Measurements from ENCODE around the gene ZNF496.
"Not testable (repeated sequence)": the region's sequence is repeated elsewhere in the genome, so short reads cannot be mapped to it uniquely, and the experiment has no call there.

ZNF496 gene

GRCh38 chr1:247291833-247292561 lies 39.7 kb downstream of the ZNF496 start:
- DNase-seq, result no peak

GRCh38 chr1:247291161-247291560 lies 40.5 kb downstream of the ZNF496 start:
- DNase-seq, result no peak

GRCh38 chr1:247290576-247290975 lies 41.1 kb downstream of the ZNF496 start:
- no peak for DNase-seq

DNA sequence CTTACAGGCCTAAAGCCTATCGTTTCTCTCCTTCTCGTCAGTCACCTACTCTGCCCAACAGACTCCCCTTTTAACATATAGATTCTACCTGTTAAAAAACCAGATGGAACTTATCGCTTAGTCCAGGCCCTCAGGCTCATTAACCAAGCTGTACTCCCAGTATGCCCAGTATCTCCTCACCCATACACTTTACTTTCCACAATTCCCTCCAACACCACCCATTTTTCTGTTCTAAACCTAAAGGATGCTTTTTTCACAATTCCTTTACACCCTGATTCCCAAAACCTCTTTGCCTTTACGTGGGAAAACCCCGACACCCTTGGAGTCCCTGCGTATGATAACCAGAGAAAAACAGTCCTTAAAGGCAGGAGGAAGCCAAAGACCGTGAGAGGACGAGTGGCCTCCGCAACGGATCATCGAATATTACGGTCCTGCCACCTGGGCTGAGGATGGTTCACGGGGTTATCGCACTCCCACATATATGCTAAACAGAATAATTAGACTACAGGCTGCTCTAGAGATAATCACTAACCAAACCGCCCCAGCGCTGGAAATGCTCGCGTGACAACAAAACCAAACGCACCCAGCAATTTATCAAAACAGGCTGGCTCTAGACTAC lies 42.3 kb downstream of the ZNF496 start:
- not testable (repeated sequence) for DNase-seq

GRCh38 chr1:247288341-247288740 lies 43.3 kb downstream of the ZNF496 start:
- DNase-seq, result no peak

GRCh38 chr1:247287460-247287859 lies 44.2 kb downstream of the ZNF496 start:
- no peak for DNase-seq

- DNase-seq, result no peak
These were observed 45.5 kb downstream of the ZNF496 start for GRCh38 chr1:247286134-247286670.

GRCh38 chr1:247281001-247281574 lies 50.6 kb downstream of the ZNF496 start:
- no peak for DNase-seq

- DNase-seq, result no peak
These were observed 54.5 kb downstream of the ZNF496 start for GRCh38 chr1:247277191-247277590.

GRCh38 chr1:247274605-247275256 lies 56.9 kb downstream of the ZNF496 start:
- DNase-seq, result no peak

- DNase-seq, result no peak
These were observed 58.7 kb downstream of the ZNF496 start for GRCh38 chr1:247273013-247273412.

- DNase-seq, result no peak
These were observed 61.7 kb downstream of the ZNF496 start for GRCh38 chr1:247270003-247270402.

- DNase-seq, result no peak
These were observed 62.5 kb downstream of the ZNF496 start for GRCh38 chr1:247269133-247269532.

DNA sequence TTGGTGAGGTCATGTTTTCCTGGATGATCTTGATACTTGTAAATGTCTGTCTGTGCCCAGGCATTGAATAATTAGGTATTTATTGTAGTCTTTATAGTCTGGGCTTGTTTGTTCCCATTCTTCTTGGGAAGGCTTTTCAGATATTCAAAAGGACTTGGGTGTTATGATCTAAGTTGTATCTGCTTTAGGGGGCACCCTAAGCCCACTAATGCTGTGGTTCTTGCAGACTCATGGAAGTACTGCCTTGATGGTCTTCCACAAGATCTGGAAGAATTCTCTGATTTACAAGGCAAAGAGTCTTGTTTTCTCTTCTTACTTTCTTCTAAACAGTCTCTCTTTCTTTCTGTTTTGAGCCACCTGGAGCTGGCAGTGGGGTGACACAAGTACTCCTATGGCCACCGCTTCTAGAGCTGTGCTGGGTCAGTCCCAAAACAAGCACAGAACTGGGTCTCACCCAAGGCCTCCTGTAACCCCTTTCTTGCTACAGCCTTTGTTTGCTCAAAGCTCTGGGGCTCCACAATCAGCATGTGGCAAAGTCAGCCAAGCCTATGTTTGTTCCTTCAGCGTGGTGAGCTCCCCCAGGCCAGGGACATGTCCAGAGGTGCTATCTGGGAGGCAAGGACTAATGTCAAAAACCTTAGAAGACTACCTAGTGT lies 63.1 kb downstream of the ZNF496 start:
- DNase-seq, result no peak

- no peak for DNase-seq
These were observed 65.6 kb downstream of the ZNF496 start for GRCh38 chr1:247266053-247266452.

GRCh38 chr1:247255772-247256171 lies 75.9 kb downstream of the ZNF496 start, which contains the start of gene VN1R5:
Gene VN1R5 (plus strand): TSS chr1:247256072.
- DNase-seq, result not testable (repeated sequence)

DNA sequence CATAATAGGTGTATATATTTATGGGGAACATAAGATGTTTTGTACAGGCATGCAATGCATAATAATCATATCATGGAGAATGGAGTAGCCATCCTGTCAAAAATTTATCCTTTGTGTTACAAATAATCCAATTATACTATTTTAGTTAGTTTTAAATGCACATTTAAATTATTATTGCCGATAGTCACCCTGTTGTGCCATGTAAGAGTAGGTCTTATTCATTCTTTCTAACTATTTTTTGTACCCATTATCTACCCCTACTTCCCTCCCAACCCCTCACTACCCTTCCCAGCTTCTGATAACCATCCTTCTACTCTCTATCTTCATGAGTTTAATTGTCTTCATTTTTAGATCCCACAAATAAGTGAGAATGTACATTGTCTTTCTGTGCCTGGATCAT lies 84.1 kb downstream of the ZNF496 start:
- no peak for DNase-seq
